HepG2 (cell line): ENCODE data around the gene HMG20B. TPM values are rescaled to one million over a fixed set of nuclear protein-coding genes. Genes with fewer than 3 reads are reported as not detected.

Experiments
- CENPT ChIP-seq: sonication (generic); formaldehyde crosslinking; IDR thresholded peaks from 2 replicates; pipeline ENCODE4 v1.8.0; 2022; ENCODE audit warnings: low read depth, mild to moderate bottlenecking, moderate library complexity, missing genetic modification reagents
- CENPX ChIP-seq: sonication (generic); formaldehyde crosslinking; IDR thresholded peaks from 2 replicates; pipeline ENCODE4 v1.9.0; 2021; ENCODE audit warnings: mild to moderate bottlenecking, missing genetic modification reagents, moderate library complexity
- KAT2B ChIP-seq: fragments of 150-350 bp; IDR thresholded peaks from 2 replicates; pipeline ENCODE4 v1.6.1; 2014; ENCODE audit warnings: low read depth, low read length, borderline replicate concordance
- MXD4 ChIP-seq: IDR thresholded peaks from 2 replicates; pipeline ENCODE4 v1.6.1; 2016; ENCODE audit warnings: mild to moderate bottlenecking, missing biosample characterization, missing genetic modification reagents
- NFE2L2 ChIP-seq: fragments of 150-350 bp; IDR thresholded peaks from 2 replicates; pipeline ENCODE4 v1.6.1; 2014; ENCODE audit warnings: low read length
- PAX8 ChIP-seq: sonication (generic); formaldehyde crosslinking; IDR thresholded peaks from 2 replicates; pipeline ENCODE4 v1.8.0; 2022; ENCODE audit warnings: mild to moderate bottlenecking, missing genetic modification reagents, borderline replicate concordance
- PRPF4 ChIP-seq: fragments of 200-400 bp; formaldehyde crosslinking; IDR thresholded peaks from 2 replicates; pipeline ENCODE4 v1.6.1; 2016; ENCODE audit warnings: low read length, low read depth; ENCODE audit not compliant: poor library complexity, severe bottlenecking
- RFXAP ChIP-seq: sonication (generic); formaldehyde crosslinking; IDR thresholded peaks from 2 replicates; pipeline ENCODE4 v1.4.0; 2020; ENCODE audit warnings: missing genetic modification reagents, borderline replicate concordance
- SALL1 ChIP-seq: sonication (generic); formaldehyde crosslinking; IDR thresholded peaks from 2 replicates; pipeline ENCODE4 v1.8.0; 2022; ENCODE audit warnings: mild to moderate bottlenecking, missing genetic modification reagents
- SIN3A ChIP-seq: IDR thresholded peaks from 2 replicates; pipeline ENCODE4 v1.6.1; 2011; ENCODE audit warnings: low read depth, mild to moderate bottlenecking, control low read depth, low read length, borderline replicate concordance
- SMAD9 ChIP-seq: sonication (generic); formaldehyde crosslinking; IDR thresholded peaks from 2 replicates; pipeline ENCODE4 v1.5.1; 2020; ENCODE audit warnings: mild to moderate bottlenecking, missing genetic modification reagents
- YY1 ChIP-seq: IDR thresholded peaks from 2 replicates; pipeline ENCODE4 v1.6.1; 2011; ENCODE audit warnings: low read length, low read depth, moderate library complexity, mild to moderate bottlenecking; ENCODE audit not compliant: insufficient read depth, insufficient replicate concordance
- ZFP82 ChIP-seq: sonication (generic); formaldehyde crosslinking; IDR thresholded peaks from 2 replicates; pipeline ENCODE4 v1.5.1; 2020; ENCODE audit warnings: mild to moderate bottlenecking, missing genetic modification reagents, borderline replicate concordance
- ZNF180 ChIP-seq: sonication (generic); formaldehyde crosslinking; IDR thresholded peaks from 2 replicates; pipeline ENCODE4 v1.4.0; 2020; ENCODE audit warnings: low read depth, missing genetic modification reagents, borderline replicate concordance
- ZNF343 ChIP-seq: sonication (generic); formaldehyde crosslinking; IDR thresholded peaks from 2 replicates; pipeline ENCODE4 v1.4.0; 2020; ENCODE audit warnings: mild to moderate bottlenecking, missing genetic modification reagents
- ZSCAN29 ChIP-seq: sonication (generic); formaldehyde crosslinking; conservative IDR thresholded peaks from 2 replicates; pipeline ENCODE4 v1.4.0; 2020; ENCODE audit warnings: mild to moderate bottlenecking, missing genetic modification reagents
- polyA plus RNA-seq, 8 experiments: library from polyadenylated mRNA; depleted of rRNA in 3 of 8; stranded (reverse) in 7 of 8; unstranded in 1 of 8; fragments of >200 nt; fragmentation: Illumina TruSeq in 4 of 8; extraction: Trizol in 4 of 8; gene quantifications; 2 replicates each; pipeline versions ENCODE4 v1.2.1 to v1.2.3, GENCODE V29; 2011 to 2016; ENCODE audit warnings: low read depth in 4 of 8, missing spikeins in 1 of 8, mixed read lengths in 1 of 8; ENCODE audit not compliant: insufficient read depth in 1 of 8
- total RNA-seq, 5 experiments: library from RNA; depleted of rRNA; stranded (reverse); fragments of >200 nt; fragmentation: Illumina TruSeq; extraction: Trizol; gene quantifications; 2 replicates each; pipeline ENCODE4 v1.2.3, GENCODE V29; 2016; ENCODE audit warnings: low read depth in 1 of 5
- TF ChIP-seq, protein P1 (sequence below): sonication (generic); formaldehyde crosslinking; IDR thresholded peaks from 2 replicates; pipeline ENCODE4 v1.4.0; 2020; ENCODE audit warnings: missing genetic modification reagents, borderline replicate concordance
- TF ChIP-seq, protein P2 (sequence below): sonication (generic); formaldehyde crosslinking; IDR thresholded peaks from 2 replicates; pipeline ENCODE4; 2020; ENCODE audit warnings: missing genetic modification reagents, mild to moderate bottlenecking, borderline replicate concordance
- TF ChIP-seq, protein P3 (sequence below): sonication (generic); formaldehyde crosslinking; IDR thresholded peaks from 2 replicates; pipeline ENCODE4 v1.9.0; 2022; ENCODE audit warnings: low read depth, missing genetic modification reagents
- TF ChIP-seq, protein P4 (sequence below): fragments of 450-650 bp; IDR thresholded peaks from 2 replicates; pipeline ENCODE4 v1.6.1; 2017
- TF ChIP-seq, protein P5 (sequence below): sonication (generic); formaldehyde crosslinking; IDR thresholded peaks from 2 replicates; pipeline ENCODE4 v1.4.0; 2020; ENCODE audit warnings: missing genetic modification reagents

Gene HMG20B
- total and polyA plus RNA-seq, 2 of the 13 experiments (the other 11 are each of a cell fraction or from before 2014, with no cell fraction given), result 23.9 to 29.2 TPM

DNA sequence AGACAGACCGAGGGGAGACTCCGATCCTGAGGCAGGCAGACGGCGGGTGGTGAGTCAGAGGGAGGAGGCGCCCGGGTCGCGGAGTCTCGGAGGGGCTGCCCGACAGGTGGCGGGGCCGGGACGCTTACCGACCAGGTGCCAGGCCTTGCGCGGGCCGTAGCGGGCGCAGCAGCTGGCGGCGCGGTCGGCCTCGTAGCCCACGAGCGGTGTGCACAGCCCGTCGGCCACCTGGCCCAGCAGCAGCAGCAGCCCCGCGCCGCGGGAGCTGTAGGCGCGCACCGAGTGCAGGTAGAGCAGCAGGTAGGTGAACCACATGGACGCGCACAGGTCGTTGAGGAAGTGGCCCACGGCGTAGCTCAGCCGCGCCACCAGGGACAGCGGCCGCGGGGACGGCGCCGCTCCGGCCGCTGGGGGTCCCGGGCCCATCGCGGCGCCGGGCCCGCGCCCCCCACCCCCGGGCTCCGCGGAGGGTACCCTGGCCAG is 15.7 kb upstream of the HMG20B start (continued):
- TF ChIP-seq PRPF4 (no peak), SMAD9 (CRISPR knock-in tag) (no peak), ZSCAN29 (no peak), ZFP82 (CRISPR knock-in tag) (no peak), PAX8 (no peak), SALL1 (no peak), MXD4 (CRISPR knock-in tag) (no peak), RFXAP (CRISPR knock-in tag) (no peak), ZNF343 (CRISPR knock-in tag) (0 out of 2 replicates have a peak, but pooled peaks have one; percentile 42), CENPX (CRISPR knock-in tag) (no peak), YY1 (no peak), ZNF180 (CRISPR knock-in tag) (no peak), CENPT (CRISPR knock-in tag) (peak; percentile 61; the same call in 1 of the 2 replicates), NFE2L2 (no peak), SIN3A (no peak), KAT2B (no peak)
- TF ChIP-seq, protein P1, sequence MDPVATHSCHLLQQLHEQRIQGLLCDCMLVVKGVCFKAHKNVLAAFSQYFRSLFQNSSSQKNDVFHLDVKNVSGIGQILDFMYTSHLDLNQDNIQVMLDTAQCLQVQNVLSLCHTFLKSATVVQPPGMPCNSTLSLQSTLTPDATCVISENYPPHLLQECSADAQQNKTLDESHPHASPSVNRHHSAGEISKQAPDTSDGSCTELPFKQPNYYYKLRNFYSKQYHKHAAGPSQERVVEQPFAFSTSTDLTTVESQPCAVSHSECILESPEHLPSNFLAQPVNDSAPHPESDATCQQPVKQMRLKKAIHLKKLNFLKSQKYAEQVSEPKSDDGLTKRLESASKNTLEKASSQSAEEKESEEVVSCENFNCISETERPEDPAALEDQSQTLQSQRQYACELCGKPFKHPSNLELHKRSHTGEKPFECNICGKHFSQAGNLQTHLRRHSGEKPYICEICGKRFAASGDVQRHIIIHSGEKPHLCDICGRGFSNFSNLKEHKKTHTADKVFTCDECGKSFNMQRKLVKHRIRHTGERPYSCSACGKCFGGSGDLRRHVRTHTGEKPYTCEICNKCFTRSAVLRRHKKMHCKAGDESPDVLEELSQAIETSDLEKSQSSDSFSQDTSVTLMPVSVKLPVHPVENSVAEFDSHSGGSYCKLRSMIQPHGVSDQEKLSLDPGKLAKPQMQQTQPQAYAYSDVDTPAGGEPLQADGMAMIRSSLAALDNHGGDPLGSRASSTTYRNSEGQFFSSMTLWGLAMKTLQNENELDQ (CRISPR knock-in tag), result no peak
- TF ChIP-seq, protein P2, sequence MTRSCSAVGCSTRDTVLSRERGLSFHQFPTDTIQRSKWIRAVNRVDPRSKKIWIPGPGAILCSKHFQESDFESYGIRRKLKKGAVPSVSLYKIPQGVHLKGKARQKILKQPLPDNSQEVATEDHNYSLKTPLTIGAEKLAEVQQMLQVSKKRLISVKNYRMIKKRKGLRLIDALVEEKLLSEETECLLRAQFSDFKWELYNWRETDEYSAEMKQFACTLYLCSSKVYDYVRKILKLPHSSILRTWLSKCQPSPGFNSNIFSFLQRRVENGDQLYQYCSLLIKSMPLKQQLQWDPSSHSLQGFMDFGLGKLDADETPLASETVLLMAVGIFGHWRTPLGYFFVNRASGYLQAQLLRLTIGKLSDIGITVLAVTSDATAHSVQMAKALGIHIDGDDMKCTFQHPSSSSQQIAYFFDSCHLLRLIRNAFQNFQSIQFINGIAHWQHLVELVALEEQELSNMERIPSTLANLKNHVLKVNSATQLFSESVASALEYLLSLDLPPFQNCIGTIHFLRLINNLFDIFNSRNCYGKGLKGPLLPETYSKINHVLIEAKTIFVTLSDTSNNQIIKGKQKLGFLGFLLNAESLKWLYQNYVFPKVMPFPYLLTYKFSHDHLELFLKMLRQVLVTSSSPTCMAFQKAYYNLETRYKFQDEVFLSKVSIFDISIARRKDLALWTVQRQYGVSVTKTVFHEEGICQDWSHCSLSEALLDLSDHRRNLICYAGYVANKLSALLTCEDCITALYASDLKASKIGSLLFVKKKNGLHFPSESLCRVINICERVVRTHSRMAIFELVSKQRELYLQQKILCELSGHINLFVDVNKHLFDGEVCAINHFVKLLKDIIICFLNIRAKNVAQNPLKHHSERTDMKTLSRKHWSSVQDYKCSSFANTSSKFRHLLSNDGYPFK (CRISPR knock-in tag), result no peak
- TF ChIP-seq, protein P3, sequence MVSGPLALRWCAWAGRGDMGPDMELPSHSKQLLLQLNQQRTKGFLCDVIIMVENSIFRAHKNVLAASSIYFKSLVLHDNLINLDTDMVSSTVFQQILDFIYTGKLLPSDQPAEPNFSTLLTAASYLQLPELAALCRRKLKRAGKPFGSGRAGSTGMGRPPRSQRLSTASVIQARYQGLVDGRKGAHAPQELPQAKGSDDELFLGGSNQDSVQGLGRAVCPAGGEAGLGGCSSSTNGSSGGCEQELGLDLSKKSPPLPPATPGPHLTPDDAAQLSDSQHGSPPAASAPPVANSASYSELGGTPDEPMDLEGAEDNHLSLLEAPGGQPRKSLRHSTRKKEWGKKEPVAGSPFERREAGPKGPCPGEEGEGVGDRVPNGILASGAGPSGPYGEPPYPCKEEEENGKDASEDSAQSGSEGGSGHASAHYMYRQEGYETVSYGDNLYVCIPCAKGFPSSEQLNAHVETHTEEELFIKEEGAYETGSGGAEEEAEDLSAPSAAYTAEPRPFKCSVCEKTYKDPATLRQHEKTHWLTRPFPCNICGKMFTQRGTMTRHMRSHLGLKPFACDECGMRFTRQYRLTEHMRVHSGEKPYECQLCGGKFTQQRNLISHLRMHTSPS (CRISPR knock-in tag), result no peak
- TF ChIP-seq, protein P4, sequence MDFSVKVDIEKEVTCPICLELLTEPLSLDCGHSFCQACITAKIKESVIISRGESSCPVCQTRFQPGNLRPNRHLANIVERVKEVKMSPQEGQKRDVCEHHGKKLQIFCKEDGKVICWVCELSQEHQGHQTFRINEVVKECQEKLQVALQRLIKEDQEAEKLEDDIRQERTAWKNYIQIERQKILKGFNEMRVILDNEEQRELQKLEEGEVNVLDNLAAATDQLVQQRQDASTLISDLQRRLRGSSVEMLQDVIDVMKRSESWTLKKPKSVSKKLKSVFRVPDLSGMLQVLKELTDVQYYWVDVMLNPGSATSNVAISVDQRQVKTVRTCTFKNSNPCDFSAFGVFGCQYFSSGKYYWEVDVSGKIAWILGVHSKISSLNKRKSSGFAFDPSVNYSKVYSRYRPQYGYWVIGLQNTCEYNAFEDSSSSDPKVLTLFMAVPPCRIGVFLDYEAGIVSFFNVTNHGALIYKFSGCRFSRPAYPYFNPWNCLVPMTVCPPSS, result no peak
- TF ChIP-seq, protein P5, sequence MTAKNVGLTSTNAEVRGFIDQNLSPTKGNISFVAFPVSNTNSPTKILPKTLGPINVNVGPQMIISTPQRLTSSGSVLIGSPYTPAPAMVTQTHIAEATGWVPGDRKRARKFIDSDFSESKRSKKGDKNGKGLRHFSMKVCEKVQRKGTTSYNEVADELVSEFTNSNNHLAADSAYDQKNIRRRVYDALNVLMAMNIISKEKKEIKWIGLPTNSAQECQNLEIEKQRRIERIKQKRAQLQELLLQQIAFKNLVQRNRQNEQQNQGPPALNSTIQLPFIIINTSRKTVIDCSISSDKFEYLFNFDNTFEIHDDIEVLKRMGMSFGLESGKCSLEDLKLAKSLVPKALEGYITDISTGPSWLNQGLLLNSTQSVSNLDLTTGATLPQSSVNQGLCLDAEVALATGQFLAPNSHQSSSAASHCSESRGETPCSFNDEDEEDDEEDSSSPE, result no peak
